Measurements from ENCODE around the gene VRK1. TPM values are rescaled to one million over a fixed set of nuclear protein-coding genes. Genes with fewer than 3 reads are reported as not detected.

VRK1 gene
- polyA plus RNA-seq, 2 of the 4 experiments (the other 2 are of a cell fraction), result 32.2 to 34.2 TPM

- DNase-seq (ENCODE audit: low read depth in 1 of 2, low spot score in 1 of 2), result no peak
- TF ChIP-seq E2F6 (IDR thresholded peaks at IDR 0.05; ENCODE audit: borderline replicate concordance, low read depth) (no peak), POLR2A (IDR thresholded peaks at IDR 0.05; ENCODE audit: low read length) (no peak), CBX2 (IDR thresholded peaks at IDR 0.05; ENCODE audit: borderline replicate concordance, low read depth) (no peak), CHD4 (IDR thresholded peaks at IDR 0.05; ENCODE audit: borderline replicate concordance) (no peak), PHF8 (IDR thresholded peaks at IDR 0.05; ENCODE audit: borderline replicate concordance, low read depth) (no peak), CTCF (IDR thresholded peaks at IDR 0.05) (no peak), PBX3 (IDR thresholded peaks at IDR 0.05) (no peak), ZNF302 (CRISPR knock-in tag; IDR thresholded peaks at IDR 0.05) (no peak), SREBF2 (IDR thresholded peaks at IDR 0.05) (no peak), FOXS1 (CRISPR knock-in tag; IDR thresholded peaks at IDR 0.05) (no peak), SMC3 (IDR thresholded peaks at IDR 0.05) (no peak), TFCP2L1 (CRISPR knock-in tag; IDR thresholded peaks at IDR 0.05) (no peak), MAFK (IDR thresholded peaks at IDR 0.05; ENCODE audit: partially characterized antibody) (no peak), HEYL (CRISPR knock-in tag; IDR thresholded peaks at IDR 0.05) (no peak), ZFP36 (IDR thresholded peaks at IDR 0.05; ENCODE audit: borderline replicate concordance, partially characterized antibody) (no peak), RCOR1 (IDR thresholded peaks at IDR 0.05; ENCODE audit: low read depth, low read length) (no peak)
- no peak overlapping the region for H3K4me3 ChIP-seq
- H3K4me2 ChIP-seq, result no peak overlapping the region
- no peaks in the 10 kb centered on the region for H3K9me3 ChIP-seq
- ChIA-PET POLR2A (no interaction called here), CTCF (no interaction called here)
- no peak overlapping the region for H3K27ac ChIP-seq
- peaks cover 10% of the 10 kb centered on the region; the same call in 1 of the 3 replicates for H3K4me1 ChIP-seq
- no peak for FAIRE-seq
- no peak for ATAC-seq
- 93% methylated on average over 5 of the region's 5 CpGs for WGBS (ENCODE audit: missing lambda C conversion rate)
Observed at GRCh38 chr14:96804895-96805294, 7.7 kb downstream of the VRK1 start.

GRCh38 chr14:96805956-96806355 lies 8.8 kb downstream of the VRK1 start:
- FAIRE-seq, result no peak
- TF ChIP-seq GATA3 (IDR thresholded peaks at IDR 0.05; ENCODE audit: borderline replicate concordance) (no peak), TP53 (CRISPR knock-in tag; IDR thresholded peaks at IDR 0.05) (no peak), POLR2AphosphoS2 (conservative IDR thresholded peaks at IDR 0.05; ENCODE audit: low read length) (no peak), FOSL2 (IDR thresholded peaks at IDR 0.05) (no peak), FOSL2 (CRISPR knock-in tag; IDR thresholded peaks at IDR 0.05) (no peak), CHD4 (IDR thresholded peaks at IDR 0.05; ENCODE audit: borderline replicate concordance) (no peak), BCL3 (IDR thresholded peaks at IDR 0.05) (no peak), MAZ (IDR thresholded peaks at IDR 0.05; ENCODE audit: borderline replicate concordance, low read depth, low read length) (no peak), ZSCAN20 (CRISPR knock-in tag; IDR thresholded peaks at IDR 0.05) (no peak), PBX3 (IDR thresholded peaks at IDR 0.05) (no peak), CBX2 (IDR thresholded peaks at IDR 0.05; ENCODE audit: borderline replicate concordance, low read depth) (no peak)
- ChIA-PET POLR2A (no interaction called here), CTCF (interaction anchor here (1.4 kb wide), 1 partner anchor 27 kb away, joined by 3 read pairs; no protein-coding TSS in a partner anchor)
- no peaks in the 10 kb centered on the region for H3K9me3 ChIP-seq
- H3K4me2 ChIP-seq, result no peak overlapping the region
- peaks cover 10% of the 10 kb centered on the region; the same call in 1 of the 3 replicates for H3K4me1 ChIP-seq
- H3K27ac ChIP-seq, result no peak overlapping the region
- ATAC-seq, result no peak
- H3K4me3 ChIP-seq, result no peak overlapping the region
- WGBS (ENCODE audit: missing lambda C conversion rate), result 82% methylated on average over 4 of the region's 4 CpGs
- DNase-seq (ENCODE audit: low read depth in 1 of 2, low spot score in 1 of 2), result no peak

Measured in A549 (cell line).